Astrocyte of the hippocampus (primary cell): ENCODE measurements around the gene ZCCHC14.
"Not testable (repeated sequence)": the region's sequence is repeated elsewhere in the genome, so short reads cannot be mapped to it uniquely, and the experiment has no call there.

Source experiments
- DNase-seq: peaks from one replicate; pipeline ENCODE4 v3.0.0; 2011; ENCODE audit warnings: low read depth, low spot score

The ZCCHC14 gene

DNA sequence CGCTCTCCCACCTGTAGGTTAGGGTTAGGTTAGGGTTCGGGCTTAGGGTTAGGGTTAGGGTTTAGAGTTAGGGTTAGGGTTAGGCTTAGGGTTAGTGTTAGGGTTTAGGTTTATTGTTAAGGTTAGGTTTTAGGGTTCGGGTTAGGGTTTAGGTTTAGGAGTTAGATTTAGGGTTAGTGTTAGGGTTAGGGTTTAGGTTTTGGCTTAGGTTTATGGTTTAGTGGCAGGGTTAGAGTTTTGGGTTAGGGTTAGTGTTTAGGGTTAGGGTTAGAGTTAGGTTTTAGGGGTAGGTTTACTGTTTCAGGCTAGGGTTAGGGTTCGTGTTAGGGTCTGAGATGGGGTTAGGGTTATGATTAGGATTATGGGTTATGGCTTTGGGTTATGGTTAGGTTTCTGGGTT, 31.6 kb upstream of the ZCCHC14 start:
- no peak for DNase-seq

DNA sequence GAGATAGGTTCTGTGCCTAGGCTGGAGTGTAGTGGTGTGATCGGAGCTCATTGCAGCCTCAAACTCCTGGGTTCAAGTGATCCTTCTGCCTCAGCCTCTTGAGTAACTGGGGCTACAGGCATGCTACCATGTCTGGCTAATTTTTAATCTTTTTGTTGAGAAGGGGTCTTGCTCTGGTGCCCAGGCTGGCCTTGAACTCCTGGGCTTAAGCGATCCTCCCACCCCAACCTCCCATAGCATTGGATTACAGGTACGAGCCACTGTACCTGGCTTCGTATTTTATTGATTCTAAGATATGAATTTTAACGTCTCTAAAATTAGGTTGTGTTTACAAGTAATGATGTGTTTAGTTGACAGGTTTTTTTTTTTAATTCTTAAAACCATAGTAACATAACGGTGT, 30.8 kb upstream of the ZCCHC14 start:
- not testable (repeated sequence) for DNase-seq

DNA sequence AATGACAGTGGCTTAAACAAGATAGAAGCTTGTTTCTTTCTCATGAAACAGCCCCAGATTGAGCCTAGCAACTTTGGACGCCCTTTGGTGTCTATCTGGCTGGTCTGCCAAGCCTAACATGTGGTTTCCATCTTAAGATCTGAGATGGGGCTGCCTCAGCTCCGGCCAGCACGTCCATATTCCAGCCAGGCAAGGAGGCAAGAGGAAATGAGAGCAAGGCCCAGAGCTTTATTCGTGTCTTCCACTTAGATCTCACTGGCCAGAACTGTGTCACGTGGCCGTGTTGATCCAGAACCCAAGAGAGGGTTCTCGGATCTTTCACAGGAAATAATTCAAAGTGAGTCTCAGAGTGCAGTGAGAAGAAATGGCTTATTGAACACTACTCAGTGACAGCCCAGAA, 28.9 kb upstream of the ZCCHC14 start:
- DNase-seq: not testable (repeated sequence)

- not testable (repeated sequence) for DNase-seq
Observed at GRCh38 chr16:87519170-87519569, 26.3 kb upstream of the ZCCHC14 start.

- DNase-seq: peak; percentile 63
Observed at GRCh38 chr16:87518430-87519051, 25.7 kb upstream of the ZCCHC14 start.

DNA sequence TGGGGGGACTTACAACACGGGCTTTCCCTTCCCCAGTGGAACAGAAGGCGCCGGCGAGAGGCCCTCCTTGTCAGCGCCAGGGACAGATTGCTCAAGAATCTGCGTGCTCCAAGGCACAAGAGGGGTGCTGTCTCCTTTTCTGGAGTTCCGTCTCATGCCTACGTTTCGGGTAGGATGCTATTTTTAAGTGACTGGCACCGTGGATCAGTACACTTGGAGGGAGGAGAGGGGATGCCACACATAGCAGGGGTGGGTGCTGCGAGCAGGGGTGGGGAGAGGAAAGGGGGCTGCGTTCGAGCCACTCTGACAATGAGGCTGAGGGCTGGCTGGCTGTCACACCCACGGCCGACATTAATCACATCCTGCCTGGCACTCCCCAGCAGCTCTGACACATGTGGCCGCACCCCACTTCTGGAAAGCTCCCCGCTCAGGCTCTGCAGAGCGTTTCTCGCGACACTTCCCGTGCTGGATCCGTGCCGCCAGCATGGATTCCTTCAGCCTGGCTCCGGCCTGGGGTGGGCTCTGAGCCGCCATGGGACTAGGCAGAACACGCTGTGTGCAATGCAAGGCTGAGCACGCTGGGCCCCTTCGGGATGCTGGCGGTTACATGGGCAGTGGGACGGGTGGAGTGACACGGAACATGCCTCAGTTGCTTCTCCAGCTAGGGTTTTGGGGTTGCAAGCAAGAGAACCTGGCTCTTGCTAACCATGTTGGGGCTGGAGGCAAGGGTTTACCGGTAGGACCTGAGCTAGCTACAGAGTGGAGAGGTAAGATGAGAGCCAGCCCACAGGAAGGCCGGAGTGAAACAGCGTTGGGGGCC, 25.0 kb upstream of the ZCCHC14 start:
- not testable (repeated sequence) for DNase-seq

DNA sequence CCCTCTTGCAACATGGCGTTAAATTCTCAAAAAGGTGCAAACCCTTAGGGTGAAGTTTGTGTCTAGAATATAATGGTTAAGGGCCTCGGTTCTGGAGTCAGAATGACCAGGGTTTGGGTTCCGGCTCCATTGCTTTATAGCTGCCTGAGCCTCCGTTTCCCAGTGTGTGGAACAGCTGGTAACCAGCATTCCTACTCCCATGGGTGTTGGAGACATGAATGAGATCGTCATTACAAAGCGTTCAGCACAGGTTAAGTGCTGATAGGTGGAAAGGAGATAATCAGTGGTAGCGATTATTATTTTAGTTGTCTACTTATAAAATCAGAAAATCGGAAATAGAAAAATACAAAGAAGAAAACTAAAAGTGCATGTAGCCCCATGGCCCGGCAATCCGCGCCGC, 23.5 kb upstream of the ZCCHC14 start:
- no peak for DNase-seq

GRCh38 chr16:87515475-87516330, 22.9 kb upstream of the ZCCHC14 start:
- DNase-seq: peak; percentile 11

DNA sequence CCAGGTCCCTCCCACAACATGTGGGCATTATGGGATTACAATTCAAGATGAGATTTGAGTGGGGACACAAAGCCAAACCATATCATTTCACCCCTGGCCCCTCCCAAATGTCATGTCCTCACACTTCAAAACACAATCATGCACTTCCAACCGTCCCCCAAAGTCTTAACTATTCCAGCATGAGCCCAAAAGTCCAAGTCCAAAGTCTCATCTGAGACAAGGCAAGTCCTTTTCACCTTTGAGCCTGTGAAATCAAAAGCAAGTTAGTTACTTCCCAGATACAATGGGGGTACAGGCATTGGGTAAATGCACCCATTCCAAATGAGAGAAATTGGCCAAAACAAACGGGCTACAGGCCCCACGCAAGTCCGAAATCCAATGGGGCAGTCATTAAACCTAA, 17.0 kb upstream of the ZCCHC14 start:
- not testable (repeated sequence) for DNase-seq

GRCh38 chr16:87507351-87508069, 14.7 kb upstream of the ZCCHC14 start:
- DNase-seq: no peak

GRCh38 chr16:87506423-87507350, 13.9 kb upstream of the ZCCHC14 start:
- DNase-seq: no peak

DNA sequence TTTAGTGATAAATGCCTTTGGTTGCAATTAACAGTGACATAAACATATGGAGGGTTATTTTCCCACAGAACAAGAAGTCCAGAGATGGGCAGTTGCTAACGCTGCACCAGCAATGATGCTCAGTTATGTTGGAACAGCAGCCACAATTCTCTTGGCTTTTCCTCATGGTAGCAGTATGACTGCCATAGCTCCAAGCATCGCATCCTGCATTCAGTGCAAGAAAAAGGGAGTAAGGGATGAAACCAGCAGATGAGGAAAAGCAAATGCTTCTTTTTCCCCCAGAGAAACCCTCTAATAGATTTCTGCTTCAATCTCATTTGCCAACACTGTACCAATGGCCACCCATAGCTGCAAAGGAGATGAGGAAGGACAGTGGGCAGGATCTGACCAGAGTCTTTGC, 13.0 kb upstream of the ZCCHC14 start:
- no peak for DNase-seq

DNA sequence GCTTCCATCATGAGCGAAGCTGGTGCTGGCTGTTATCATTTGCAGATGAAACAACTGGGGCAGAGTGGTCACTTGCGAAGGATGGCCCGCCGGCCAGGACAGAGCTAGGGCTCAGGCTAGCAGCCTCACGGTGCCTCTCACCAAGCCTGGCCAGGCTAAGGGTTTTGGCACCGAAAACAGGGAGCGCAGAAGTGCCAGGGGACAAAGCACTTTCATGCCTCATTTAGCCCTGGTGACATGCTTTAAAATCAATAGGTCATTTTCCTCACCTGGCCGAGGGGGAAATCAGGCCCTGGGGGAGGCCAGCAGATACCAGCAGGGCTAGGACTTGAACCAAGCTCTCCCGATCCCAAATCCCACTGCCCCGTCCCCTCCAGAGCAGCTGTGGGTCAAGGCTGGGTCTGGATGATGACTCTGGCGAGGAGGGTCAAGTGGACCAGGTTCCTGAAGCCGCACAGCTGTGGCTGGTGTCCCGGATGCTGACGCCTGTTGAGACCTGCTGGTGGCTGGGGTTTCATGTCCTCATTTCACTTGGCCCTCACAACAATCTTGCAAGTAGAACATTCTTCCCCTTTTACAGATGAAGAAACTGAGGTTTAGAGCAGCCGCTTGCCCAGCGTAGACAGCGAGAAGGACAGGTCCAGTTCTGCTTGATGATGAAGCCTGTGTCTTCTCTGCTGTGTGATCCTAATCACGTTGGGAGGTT, 10.6 kb upstream of the ZCCHC14 start:
- not testable (repeated sequence) for DNase-seq

DNA sequence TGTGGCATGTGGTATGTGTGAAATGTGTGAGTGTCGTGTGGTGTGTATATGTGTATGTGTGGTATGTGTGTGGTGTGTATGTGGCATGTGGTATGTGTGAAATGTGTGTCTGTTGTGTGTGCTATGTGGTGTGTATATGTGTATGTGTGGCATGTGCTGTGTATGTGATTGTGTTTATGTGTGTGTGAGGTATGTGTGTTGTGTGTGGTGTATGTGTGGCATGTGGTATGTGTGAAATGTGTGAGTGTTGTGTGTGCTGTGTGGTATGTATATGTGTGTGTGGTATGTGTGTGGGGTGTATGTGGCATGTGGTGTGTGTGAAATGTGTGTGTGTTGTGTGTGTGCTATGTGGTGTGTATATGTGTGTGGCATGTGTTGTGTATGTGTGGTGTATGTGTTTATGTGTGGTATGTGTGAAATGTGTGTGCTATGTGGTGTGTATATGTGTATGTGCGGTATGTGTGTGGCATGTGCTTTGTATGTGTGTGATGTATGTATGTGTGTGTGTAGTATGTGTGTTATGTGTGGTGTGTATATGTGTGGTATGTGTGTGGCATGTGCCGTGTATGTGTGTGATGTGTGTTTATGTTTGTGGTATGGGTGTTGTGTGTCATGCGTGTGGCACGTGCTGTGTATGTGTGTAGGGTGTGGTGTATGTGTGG, 9.6 kb upstream of the ZCCHC14 start:
- no peak for DNase-seq

DNA sequence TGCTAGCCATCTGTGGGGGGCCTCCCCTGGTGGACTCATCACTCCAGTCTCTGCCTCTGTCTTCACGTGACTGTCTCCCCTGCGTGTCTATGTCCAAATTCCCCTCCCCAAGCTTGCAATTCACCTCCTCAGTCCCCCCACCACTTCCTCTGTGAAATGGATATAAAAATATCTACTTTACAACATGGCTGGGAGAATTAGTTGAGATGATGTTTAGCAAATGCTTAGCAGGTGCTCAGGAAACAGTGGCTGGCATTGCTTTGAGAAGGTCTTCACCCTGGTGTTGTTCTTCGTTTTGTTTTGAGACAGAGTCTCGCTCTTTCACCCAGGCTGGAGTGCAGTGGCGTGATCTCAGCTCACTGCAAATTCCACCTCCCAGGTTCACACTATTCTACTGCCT, 8.3 kb upstream of the ZCCHC14 start:
- no peak for DNase-seq

DNA sequence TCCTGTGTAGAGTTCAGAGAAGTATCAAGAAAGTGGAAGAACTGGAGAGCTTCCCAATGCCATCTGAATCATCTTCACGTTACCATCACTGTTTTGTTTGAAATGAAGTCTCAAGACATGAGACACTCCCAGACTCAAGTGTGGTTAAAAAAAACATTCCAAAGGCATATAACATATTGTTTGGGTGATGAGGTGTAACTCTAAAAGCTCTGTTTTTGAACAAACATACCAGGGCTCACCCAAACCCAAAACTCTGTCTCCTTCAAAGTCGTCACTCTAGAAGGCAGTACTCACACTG, 6.3 kb upstream of the ZCCHC14 start:
- DNase-seq: peak; percentile 60

DNA sequence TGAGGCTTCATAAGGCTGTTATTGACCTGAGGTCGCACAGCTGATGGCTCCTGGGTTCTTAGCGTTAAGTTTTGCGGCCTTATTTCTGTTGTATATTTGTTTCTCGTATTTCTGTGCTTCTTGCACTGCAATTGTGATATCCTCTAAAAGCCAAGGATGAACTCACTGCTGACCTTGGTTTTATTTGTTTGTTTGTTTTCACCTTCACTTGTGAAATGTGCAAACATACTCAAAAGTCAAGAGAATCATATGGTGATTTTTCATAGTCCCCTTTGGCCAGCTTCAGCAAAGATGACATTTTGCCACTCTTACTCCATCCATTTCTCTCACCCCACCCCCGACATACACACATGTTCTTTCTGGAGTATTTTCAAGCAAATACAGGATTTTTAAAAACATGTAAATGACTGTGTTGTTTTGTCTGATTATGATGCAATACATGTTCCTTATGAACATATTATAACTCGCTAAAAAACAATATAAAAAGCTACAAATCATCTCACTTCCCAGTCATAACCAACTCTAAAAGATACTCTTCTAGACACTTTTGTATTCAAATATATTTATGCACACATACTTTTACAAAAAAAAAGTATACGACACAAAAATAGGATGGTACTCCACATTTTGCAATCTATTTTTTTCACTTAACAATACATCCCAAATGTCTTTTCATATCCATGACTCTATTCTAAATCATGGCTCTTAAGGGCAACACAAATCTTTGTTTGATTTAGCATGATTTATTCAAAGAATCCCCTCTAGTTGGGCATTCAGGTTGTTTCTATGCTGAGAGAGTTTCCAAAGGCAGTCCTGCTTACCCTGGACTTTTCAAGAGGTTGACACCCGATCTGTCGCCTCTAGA, 5.7 kb upstream of the ZCCHC14 start:
- DNase-seq: no peak

DNA sequence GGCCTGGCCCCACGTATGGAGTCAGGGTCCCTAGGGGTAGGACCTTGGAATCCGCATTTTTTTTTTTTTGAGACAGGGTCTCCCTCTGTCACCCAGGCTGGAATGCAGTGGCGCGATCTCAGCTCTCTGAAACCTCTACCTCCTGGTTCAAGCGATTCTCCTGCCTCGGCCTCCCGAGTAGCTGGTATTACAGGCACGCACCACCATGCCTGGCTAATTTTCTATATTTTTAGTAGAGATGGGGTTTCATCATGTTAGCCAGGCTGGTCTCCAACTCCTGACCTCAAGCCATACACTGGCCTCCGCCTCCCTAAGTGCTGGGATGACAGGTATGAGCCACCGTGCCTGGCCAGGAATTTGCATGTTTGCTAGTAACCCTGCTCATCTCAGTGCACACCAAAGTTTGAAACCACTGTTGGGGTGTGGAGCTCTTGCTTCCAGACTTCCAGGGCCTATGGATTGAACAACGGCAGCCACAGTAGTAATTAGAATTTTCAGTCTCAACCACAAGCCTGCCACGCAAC, 5.0 kb upstream of the ZCCHC14 start:
- DNase-seq: not testable (repeated sequence)
